Fibroblast of skin of right quadriceps (primary cell): ENCODE results near the gene TUBAL3.
"Not testable (repeated sequence)": the region's sequence is repeated elsewhere in the genome, so short reads cannot be mapped to it uniquely, and the experiment has no call there.

Source experiments
- DNase-seq: peaks from one replicate; pipeline ENCODE4 v3.0.0-alpha.2; 2013

TUBAL3 gene

DNA sequence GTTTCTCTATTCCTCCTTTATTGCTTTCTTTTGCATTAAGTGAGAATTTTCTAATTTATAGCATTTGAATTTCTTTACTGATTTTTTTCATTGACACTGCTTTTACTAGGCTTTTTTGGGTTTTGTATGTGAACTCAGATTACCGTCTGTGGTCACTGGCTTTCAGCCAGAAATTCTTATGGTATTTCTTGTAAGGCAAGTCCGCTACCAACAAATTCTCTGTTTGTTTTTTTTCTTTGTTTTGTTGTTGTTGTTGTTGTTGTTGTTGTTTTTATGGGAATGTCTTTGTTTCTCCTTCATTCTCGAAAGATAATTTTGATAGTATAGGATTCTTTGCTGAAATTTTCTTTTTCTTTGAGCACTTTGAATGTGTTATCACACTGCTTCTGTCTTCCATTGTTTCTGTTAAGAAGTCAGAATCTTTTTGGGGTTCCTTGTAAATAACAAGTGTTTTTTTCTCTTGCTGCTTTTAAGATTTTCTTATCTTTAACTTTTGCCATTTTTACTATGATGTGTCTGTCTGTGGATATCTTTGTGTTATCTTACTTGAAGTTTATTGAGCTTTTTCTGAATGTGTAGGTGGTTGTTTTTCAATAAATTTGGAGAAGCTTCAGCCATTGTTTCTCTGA lies 15.0 kb upstream of the TUBAL3 start:
- DNase-seq: no peak

DNA sequence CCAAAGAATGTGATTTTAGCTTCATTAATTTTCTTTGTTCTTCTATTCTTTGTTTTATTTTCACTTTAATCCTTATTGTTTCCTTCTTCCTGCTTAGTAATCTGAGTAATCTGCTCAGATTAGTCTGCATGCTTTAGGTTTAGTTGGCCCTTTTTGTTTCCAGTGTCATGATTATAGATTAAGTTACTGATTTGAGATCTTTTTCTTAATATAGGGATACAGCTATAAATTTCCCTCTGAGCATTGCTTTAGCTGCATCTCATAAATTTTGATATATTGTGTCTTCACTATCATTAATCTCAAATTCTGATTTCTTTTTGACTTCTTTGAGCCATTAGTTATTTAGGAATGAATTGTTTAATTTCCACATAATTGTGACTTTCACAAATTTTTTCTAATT lies 14.0 kb upstream of the TUBAL3 start:
- no peak for DNase-seq

DNA sequence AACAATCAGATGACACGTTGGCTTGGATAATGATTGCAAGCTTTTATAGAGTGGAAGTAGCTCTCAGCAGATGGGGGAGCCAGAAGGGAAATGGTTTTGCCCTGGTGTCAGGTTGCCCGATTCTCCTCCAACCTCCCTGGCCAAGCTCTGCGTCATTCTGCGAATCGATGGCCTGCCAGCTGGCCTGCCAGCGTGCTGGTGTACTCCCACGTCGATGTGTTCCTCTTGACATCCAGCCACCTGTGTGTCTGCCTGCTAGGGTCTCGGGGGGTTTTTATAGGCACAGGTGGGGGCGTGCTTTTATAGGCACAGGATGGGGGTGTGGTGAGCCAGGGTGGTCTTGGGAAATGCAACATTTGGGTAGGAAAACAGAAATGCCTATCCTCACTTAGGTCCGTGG lies 12.4 kb upstream of the TUBAL3 start:
- no peak for DNase-seq

- DNase-seq: peak; percentile 50
Observed at GRCh38 chr10:5413012-5413938, 8.6 kb upstream of the TUBAL3 start.

DNA sequence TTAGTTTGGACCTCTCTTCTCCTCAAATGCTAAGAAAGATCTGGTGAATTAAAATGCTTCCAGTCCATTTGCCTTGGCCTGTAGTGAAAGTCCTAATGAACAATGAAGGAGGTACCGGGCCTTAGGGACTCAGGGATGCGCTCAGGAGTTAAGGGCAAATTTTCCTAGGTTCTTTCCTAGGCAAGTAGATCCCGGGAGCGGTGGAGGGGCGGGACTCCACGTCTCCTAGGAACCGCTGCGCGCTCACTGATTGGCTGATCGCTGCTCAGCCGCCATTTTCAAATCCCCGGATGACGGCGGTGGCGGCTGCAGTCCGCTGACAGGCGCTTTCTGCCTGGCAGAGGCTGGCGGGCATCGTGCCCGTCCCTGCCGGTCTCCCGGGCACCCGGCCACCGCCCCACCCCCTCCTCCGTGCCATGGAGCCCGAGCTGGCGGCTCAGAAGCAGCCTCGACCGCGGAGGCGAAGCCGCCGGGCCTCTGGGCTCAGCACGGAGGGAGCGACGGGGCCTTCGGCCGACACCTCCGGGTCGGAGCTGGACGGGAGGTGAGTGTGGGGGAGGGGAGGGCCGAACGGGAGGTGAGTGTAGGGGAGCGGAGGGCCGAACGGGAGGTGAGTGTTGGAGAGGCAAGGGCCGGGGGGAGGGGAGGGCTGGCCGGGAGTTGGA lies 7.8 kb upstream of the TUBAL3 start, which contains the start of gene NET1:
Gene NET1, plus strand, starts transcription at position 281 of the 665 bp plus-strand sequence. Its CDS starts 136 bp downstream, at position 417.
- DNase-seq: peak; percentile 85

GRCh38 chr10:5411941-5412276 lies 7.3 kb upstream of the TUBAL3 start:
- peak; percentile 2 for DNase-seq

DNA sequence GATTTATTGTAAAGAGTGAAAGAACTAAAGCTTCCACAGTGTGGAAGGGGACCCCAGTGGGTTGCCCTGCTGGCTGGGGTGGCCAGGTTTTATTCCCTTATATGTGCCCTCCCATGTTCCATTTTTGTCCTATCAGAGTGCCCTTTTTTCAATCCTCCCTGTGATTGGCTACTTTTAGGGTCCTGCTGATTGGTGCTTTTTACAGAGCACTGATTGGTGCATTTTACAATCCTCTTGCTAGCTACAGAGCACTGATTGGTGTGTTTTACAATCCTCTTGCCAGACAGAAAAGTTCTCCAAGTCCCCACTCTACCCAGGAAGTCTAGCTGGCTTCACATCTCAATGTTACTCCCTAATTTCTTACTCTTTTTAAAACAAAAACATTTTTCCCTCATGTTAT lies 6.2 kb upstream of the TUBAL3 start:
- DNase-seq: not testable (repeated sequence)

DNA sequence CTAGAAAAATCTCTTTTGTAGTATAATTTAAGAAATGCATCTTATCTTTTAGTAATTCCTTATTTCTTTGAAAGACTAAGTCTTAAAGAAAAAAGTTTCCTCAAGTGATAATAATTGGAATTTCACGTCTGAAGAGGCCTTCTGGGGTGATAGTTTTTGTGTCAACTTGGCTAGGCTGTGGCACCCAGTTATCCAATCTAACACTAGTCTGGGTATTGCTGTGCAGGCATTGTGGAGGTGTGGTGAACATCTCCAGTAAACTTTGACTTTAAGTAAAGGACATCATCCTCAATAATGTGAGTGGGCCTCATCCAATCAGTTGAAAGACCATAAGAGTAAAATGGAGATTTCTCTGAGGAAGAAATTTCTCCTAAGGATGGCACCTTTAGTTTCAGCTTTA lies 2.3 kb upstream of the TUBAL3 start:
- no peak for DNase-seq

GRCh38 chr10:5402798-5403197 lies 1.8 kb downstream of the TUBAL3 start:
- no peak for DNase-seq

DNA sequence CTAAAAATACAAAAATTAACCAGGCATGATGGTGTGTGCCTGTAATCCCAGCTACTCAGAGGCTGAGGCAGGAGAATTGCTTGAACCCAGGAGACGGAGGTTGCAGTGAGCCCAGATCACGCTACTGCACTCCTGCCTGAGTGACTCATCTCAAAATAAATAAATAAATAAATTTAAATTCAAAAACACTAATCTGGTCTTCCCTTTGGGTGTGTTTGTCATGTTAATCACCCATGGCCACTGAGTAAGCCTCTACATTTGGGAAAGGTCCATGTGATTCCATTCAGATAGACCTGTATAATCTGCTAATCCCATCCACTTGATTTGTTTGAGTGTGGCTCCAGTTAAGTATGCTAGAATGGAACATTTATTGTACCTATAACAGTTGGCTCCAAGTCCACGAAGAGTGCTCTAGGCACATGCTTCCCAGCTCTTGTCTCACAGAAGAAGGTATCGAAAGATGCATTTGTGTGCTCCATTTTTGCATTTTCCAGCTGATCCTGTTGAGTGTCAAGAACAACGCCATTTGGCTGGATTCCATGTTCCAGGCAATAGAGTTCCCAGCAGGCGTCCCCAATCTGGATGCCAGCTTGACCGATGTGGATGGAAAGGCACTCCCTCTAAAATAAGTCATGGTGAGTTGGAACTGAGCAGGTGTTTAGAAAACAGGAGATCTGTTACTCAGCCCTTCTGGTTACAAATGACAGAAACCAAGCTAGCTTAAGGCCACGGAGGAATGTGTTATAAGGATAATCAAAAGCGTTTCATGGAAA lies 4.0 kb downstream of the TUBAL3 start:
- no peak for DNase-seq

DNA sequence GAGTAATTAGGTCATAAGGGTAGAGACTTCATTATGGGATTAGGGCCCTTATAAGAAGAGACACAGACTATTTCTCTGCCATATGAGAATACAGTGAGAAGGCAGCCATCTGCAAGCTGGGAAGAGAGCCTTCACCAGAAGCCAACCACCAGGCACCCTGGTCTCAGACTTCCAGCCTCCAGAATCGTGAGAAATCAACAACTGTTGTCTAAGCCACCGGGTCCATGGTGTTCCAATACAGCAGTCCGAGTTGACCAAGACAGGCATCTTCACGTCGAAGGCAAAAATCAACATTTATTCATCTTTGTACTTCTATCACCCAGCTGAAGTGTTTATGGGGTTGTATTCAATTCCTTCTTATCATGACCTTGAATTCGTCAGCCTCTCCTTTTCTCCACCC lies 5.3 kb downstream of the TUBAL3 start:
- DNase-seq: no peak

DNA sequence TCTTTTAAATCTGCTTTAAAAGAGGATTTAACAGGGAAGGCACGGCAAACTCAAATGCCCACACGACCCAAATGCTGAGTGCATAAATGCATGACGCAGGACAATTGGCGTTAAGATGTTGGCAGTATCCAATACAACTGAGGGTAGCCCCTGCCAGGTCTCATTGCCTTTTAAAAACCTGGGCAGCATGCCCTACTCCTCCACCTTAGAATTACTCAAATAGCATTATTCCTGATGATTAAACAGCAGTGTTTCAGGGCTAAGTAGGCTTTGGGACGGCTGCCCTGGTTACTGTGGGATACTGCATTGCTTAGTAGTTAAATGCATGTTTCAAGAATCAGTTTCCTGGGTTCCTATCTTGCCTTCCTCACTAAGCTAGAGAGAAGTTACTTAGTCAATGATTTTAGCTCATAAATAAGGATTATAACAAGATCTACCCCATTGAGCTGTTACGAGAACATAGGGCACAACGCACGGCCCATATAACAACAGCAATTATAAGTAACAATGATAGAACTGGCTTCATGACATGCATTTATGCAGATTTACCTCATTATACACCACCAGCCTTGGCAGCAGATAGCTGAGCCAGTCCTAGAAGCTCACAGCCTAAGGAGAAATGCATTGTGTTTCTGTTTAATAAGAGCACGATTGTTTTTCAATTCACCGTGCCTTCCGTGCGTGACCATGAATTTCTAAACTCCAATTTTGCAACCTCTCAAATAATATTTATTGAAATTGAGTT lies 7.9 kb downstream of the TUBAL3 start:
- no peak for DNase-seq

DNA sequence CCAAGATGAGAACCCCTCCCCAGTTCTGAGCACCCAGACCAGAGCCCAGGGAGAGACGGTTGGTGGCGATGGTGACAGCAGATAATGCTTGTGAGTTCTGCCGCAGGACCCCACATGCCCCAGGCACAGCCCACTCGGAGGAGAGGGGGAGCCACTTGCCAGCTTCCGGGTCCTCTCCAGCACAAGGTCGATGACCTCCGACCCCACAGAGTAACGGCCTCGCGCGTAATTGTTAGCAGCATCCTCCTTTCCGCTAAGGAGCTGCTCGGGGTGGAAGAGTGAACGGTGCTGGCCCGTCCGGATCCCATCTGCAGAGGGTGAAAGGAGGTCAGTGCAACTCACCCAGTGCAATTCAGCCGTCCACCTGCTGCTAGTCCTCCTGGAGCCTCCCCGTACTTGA lies 9.5 kb downstream of the TUBAL3 start:
- no peak for DNase-seq

DNA sequence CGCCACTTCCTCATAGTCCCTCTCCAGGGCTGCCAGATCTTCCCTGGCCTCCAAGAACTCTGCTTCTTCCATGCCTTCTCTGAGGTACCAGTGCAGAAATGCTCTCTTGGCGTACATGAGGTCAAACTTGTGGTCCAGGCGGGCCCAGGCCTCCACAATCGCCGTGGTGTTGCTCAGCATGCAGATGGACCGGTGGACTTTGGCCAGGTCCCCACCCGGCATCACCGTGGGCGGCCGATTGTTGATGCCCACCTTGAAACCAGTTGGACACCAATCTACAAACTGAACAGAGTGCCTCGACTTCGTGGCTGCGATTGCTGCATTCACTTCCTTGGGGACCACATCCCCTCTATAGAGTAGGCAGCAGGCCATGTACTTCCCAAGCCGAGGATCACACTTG lies 11.1 kb downstream of the TUBAL3 start:
- DNase-seq: no peak

GRCh38 chr10:5391790-5392189 lies 12.8 kb downstream of the TUBAL3 start:
- DNase-seq: no peak

DNA sequence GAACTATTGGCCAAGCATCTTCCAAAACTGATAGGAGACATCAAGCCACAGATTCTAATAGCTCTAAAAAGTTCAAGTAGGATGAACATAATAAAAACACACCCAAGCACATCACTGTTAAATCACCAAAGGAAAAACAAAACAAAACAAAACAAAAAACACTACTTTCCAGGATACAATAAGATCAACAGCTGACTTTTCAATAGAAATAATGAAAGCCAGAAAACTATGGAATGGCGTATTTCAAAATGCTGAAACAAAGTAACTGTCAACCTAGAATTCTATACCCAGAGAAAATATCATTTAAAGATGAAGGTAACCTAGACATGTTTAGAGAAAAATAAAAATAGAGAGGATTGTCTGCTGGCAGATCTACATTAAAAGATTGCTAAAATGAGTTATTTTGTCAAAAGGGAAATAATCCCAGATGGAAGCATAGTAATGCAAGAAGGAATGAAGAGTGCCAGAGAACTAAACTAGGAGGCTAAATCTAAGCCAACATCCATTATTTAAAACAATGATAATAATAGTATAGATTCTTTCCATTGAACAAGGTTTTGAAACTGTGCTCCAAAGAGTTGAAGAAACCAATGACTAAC lies 13.9 kb downstream of the TUBAL3 start:
- DNase-seq: no peak

DNA sequence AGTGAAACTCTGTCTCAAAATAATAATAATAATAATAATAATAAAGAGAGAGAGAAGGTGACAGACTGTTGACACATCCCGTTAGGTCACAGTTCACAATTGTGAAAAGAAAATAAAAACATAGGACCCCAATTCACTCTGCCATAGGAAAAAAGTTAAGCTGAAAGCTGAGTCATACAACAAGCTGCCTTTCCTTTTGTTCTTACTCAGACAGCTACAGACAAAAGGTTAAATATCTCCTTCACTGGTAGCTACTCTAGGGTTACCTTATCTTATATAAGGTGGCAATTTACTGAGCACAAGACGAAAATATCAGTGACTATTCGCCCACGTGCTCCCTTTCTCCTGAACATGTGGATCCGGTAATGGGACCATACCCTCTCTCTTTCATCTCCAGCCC lies 17.5 kb downstream of the TUBAL3 start:
- DNase-seq: no peak

- no peak for DNase-seq
Observed at GRCh38 chr10:5385224-5385623, 19.4 kb downstream of the TUBAL3 start.

DNA sequence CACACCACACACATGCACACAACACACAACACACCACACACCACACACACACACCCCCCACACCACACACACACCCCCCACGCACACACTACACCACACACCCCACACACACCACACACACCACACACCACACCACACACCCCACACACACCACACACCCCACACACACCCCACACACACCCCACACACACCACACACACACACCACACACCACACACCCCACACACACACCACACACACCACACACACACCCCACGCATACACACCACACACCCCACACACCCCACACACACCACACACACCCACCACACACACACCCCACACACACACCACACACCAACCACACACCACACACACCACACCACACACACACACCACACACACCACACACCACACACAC lies 23.4 kb downstream of the TUBAL3 start:
- DNase-seq: no peak

- not testable (repeated sequence) for DNase-seq
Observed at GRCh38 chr10:5380395-5380794, 24.2 kb downstream of the TUBAL3 start.

- DNase-seq: not testable (repeated sequence)
Observed at GRCh38 chr10:5379202-5379601, 25.4 kb downstream of the TUBAL3 start.

DNA sequence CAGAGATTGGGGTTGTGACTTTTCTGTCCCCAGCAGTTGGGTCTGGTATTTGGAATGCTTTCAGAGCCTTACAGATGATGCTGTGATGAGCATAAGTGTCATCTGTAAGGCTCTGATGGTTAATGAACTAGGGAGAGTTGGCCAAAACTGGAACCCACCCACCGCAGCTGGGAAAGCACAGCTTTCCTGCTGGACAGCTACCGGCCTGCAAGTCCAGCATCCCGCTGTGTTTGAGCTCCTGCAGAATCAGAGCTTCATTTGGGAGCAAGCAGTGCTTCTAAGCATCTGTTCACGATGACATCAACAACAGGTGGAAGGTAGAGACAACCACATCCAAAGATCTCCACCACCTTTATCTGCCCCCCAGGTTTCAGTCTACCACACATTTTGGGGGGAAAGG lies 28.2 kb downstream of the TUBAL3 start:
- DNase-seq: no peak
